ENCODE data around the gene PROK1. TPM values are rescaled to one million over a fixed set of nuclear protein-coding genes. Genes with fewer than 3 reads are reported as not detected.
"Not testable (repeated sequence)": the region's sequence is repeated elsewhere in the genome, so short reads cannot be mapped to it uniquely, and the experiment has no call there.

The PROK1 gene
- polyA plus RNA-seq, 2 of the 4 experiments (the other 2 are of a cell fraction): not detected

- no peak for TF ChIP-seq MAFK (IDR thresholded peaks at IDR 0.05; ENCODE audit: partially characterized antibody)
- TF ChIP-seq RCOR1 (IDR thresholded peaks at IDR 0.05; ENCODE audit: low read depth, low read length): no peak
Measured at GRCh38 chr1:110433803-110434202, 17.1 kb upstream of the PROK1 start (continued).

- Histone ChIP-seq H3K4me2 (no peak overlapping the region), H3K9me3 (no peaks in the 10 kb centered on the region), H3K4me1 (peaks cover 12% of the 10 kb centered on the region), H3K4me3 (no peak overlapping the region), H3K27ac (peak overlapping the region in 1 of 2 experiments; percentile 41; a peak in 1 of 6 replicates)
- POLR2A ChIA-PET: no interaction called here
- no peak for TF ChIP-seq CBX8 (IDR thresholded peaks at IDR 0.05)
- no peak for TF ChIP-seq RARB (CRISPR knock-in tag; IDR thresholded peaks at IDR 0.05)
- TF ChIP-seq, protein P1, sequence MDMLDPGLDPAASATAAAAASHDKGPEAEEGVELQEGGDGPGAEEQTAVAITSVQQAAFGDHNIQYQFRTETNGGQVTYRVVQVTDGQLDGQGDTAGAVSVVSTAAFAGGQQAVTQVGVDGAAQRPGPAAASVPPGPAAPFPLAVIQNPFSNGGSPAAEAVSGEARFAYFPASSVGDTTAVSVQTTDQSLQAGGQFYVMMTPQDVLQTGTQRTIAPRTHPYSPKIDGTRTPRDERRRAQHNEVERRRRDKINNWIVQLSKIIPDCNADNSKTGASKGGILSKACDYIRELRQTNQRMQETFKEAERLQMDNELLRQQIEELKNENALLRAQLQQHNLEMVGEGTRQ (IDR thresholded peaks at IDR 0.05): no peak
- TF ChIP-seq CBX2 (IDR thresholded peaks at IDR 0.05; ENCODE audit: borderline replicate concordance, low read depth): no peak
- TF ChIP-seq TFCP2L1 (CRISPR knock-in tag; IDR thresholded peaks at IDR 0.05): no peak
- no peak for ATAC-seq
- whole genome bisulfite sequencing (ENCODE audit: missing lambda C conversion rate): 81% methylated on average over 3 of the region's 3 CpGs
- no peak for FAIRE-seq
- DNase-seq (ENCODE audit: low read depth in 1 of 2, low spot score in 1 of 2): no peak
- CTCF ChIA-PET: interaction anchor here (1.0 to 11.4 kb wide), 8 partner anchors 10 to 307 kb away, joined by 3 to 140 read pairs (median 6); no protein-coding TSS in a partner anchor
Measured at GRCh38 chr1:110434946-110435345, 16.0 kb upstream of the PROK1 start.

DNA sequence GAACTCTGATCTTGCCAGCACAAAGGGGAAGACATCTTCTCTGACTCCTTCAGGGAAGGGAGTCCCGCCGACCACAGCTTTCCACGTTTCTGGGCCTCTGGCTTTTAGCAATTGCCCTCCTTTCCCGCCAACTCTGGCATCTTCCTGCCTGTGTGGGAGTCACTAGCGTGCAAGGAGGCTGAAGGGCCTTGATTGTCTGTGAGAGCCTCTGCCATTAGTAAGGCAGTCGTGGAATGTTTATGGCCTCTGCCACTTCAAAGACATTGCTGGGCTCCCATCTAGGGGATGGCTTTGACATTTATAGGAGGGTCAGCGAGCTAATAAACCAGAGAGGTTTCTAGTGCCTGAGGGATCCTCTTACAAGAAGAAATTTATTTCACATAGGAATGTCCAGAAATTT is 14.3 kb upstream of the PROK1 start:
- POLR2A ChIA-PET: no interaction called here
- CTCF ChIA-PET: interaction anchor here (0.8 to 11.4 kb wide), 4 partner anchors 23 to 229 kb away, joined by 3 to 140 read pairs (median 4); no protein-coding TSS in a partner anchor
- ATAC-seq (no peak), DNase-seq (ENCODE audit: low read depth in 1 of 2, low spot score in 1 of 2) (no peak), FAIRE-seq (no peak)
- Histone ChIP-seq H3K27ac (no peak overlapping the region), H3K4me2 (no peak overlapping the region), H3K4me1 (peaks cover 12% of the 10 kb centered on the region), H3K4me3 (no peak overlapping the region), H3K9me3 (no peaks in the 10 kb centered on the region)
- TF ChIP-seq, protein P2, sequence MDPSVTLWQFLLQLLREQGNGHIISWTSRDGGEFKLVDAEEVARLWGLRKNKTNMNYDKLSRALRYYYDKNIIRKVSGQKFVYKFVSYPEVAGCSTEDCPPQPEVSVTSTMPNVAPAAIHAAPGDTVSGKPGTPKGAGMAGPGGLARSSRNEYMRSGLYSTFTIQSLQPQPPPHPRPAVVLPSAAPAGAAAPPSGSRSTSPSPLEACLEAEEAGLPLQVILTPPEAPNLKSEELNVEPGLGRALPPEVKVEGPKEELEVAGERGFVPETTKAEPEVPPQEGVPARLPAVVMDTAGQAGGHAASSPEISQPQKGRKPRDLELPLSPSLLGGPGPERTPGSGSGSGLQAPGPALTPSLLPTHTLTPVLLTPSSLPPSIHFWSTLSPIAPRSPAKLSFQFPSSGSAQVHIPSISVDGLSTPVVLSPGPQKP (IDR thresholded peaks at IDR 0.05; ENCODE audit: low read depth, low read length): no peak
- TF ChIP-seq, protein P3, sequence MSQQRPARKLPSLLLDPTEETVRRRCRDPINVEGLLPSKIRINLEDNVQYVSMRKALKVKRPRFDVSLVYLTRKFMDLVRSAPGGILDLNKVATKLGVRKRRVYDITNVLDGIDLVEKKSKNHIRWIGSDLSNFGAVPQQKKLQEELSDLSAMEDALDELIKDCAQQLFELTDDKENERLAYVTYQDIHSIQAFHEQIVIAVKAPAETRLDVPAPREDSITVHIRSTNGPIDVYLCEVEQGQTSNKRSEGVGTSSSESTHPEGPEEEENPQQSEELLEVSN (IDR thresholded peaks at IDR 0.05; ENCODE audit: borderline replicate concordance, low read depth): no peak
- no peak for TF ChIP-seq EHMT2 (IDR thresholded peaks at IDR 0.05; ENCODE audit: low read depth)
- TF ChIP-seq, protein P4, sequence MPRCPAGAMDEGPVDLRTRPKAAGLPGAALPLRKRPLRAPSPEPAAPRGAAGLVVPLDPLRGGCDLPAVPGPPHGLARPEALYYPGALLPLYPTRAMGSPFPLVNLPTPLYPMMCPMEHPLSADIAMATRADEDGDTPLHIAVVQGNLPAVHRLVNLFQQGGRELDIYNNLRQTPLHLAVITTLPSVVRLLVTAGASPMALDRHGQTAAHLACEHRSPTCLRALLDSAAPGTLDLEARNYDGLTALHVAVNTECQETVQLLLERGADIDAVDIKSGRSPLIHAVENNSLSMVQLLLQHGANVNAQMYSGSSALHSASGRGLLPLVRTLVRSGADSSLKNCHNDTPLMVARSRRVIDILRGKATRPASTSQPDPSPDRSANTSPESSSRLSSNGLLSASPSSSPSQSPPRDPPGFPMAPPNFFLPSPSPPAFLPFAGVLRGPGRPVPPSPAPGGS (IDR thresholded peaks at IDR 0.05): no peak
- TF ChIP-seq, protein P5, sequence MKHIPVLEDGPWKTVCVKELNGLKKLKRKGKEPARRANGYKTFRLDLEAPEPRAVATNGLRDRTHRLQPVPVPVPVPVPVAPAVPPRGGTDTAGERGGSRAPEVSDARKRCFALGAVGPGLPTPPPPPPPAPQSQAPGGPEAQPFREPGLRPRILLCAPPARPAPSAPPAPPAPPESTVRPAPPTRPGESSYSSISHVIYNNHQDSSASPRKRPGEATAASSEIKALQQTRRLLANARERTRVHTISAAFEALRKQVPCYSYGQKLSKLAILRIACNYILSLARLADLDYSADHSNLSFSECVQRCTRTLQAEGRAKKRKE (CRISPR knock-in tag; IDR thresholded peaks at IDR 0.05; ENCODE audit: low read depth): no peak
- no peak for TF ChIP-seq HES2 (IDR thresholded peaks at IDR 0.05)
- TF ChIP-seq CHD2 (IDR thresholded peaks at IDR 0.05; ENCODE audit: low read length, partially characterized antibody): no peak
- no peak for TF ChIP-seq KDM5A (IDR thresholded peaks at IDR 0.05)
- TF ChIP-seq, protein P1 (IDR thresholded peaks at IDR 0.05): no peak
- no peak for TF ChIP-seq REST (IDR thresholded peaks at IDR 0.05)
- no peak for TF ChIP-seq CBX2 (IDR thresholded peaks at IDR 0.05; ENCODE audit: borderline replicate concordance, low read depth)
- TF ChIP-seq PHF8 (IDR thresholded peaks at IDR 0.05; ENCODE audit: borderline replicate concordance, low read depth): no peak
- TF ChIP-seq RCOR1 (IDR thresholded peaks at IDR 0.05; ENCODE audit: low read depth, low read length): no peak
- TF ChIP-seq JUNB (IDR thresholded peaks at IDR 0.05): no peak
- no peak for TF ChIP-seq HOXA7 (CRISPR knock-in tag; IDR thresholded peaks at IDR 0.05)
- WGBS (ENCODE audit: missing lambda C conversion rate): 80% methylated on average over 7 of the region's 7 CpGs

- H3K9me3 ChIP-seq; ATAC-seq; POLR2A ChIA-PET; H3K27ac ChIP-seq; FAIRE-seq; H3K4me3 ChIP-seq; H3K4me2 ChIP-seq; DNase-seq (ENCODE audit: low read depth in 1 of 2, low spot score in 1 of 2): not testable (repeated sequence)
- peaks cover 12% of the 10 kb centered on the region for H3K4me1 ChIP-seq
- 49% methylated on average over 8 of the region's 9 CpGs for WGBS (ENCODE audit: missing lambda C conversion rate)
- CTCF ChIA-PET: interaction anchor here (0.7 to 11.4 kb wide), 6 partner anchors 15 to 237 kb away, joined by 3 to 140 read pairs (median 4); no protein-coding TSS in a partner anchor
Measured at GRCh38 chr1:110437645-110438299, 13.2 kb upstream of the PROK1 start.
